GM11168 (cell line): Measurements from ENCODE around the gene MAML2.

Experiments
- in situ Hi-C: fragments of 300-500 bp; cut with MboI; formaldehyde crosslinking; loops from one replicate; pipeline ENCODE4 v1.12.0; 2022; ENCODE audit warnings: low sequenced_read_pairs; ENCODE audit not compliant: unreplicated experiment

Gene MAML2

GRCh38 chr11:96147906-96148486 is 195.0 kb downstream of the MAML2 start:
- in situ Hi-C loops = no loop called here

GRCh38 chr11:96147186-96147585 is 195.8 kb downstream of the MAML2 start:
- in situ Hi-C loops = no loop called here

GRCh38 chr11:96146765-96147164 is 196.2 kb downstream of the MAML2 start:
- in situ Hi-C loops = no loop called here

GRCh38 chr11:96145163-96145585 is 197.8 kb downstream of the MAML2 start:
- in situ Hi-C loops = no loop called here

- in situ Hi-C loops = no loop called here
Observed at GRCh38 chr11:96144553-96144952, 198.4 kb downstream of the MAML2 start.

GRCh38 chr11:96143041-96143521 is 199.9 kb downstream of the MAML2 start:
- in situ Hi-C loops = no loop called here

- in situ Hi-C loops = no loop called here
Observed at GRCh38 chr11:96141626-96142025, 201.4 kb downstream of the MAML2 start.

GRCh38 chr11:96139691-96140090 is 203.3 kb downstream of the MAML2 start:
- in situ Hi-C loops = no loop called here

GRCh38 chr11:96137373-96137772 is 205.6 kb downstream of the MAML2 start:
- in situ Hi-C loops = no loop called here

GRCh38 chr11:96136613-96137298 is 206.2 kb downstream of the MAML2 start:
- in situ Hi-C loops = no loop called here

- in situ Hi-C loops = no loop called here
Observed at GRCh38 chr11:96134602-96135001, 208.4 kb downstream of the MAML2 start.

GRCh38 chr11:96132437-96132836 is 210.6 kb downstream of the MAML2 start:
- in situ Hi-C loops = no loop called here

GRCh38 chr11:96130061-96130620 is 212.9 kb downstream of the MAML2 start:
- in situ Hi-C loops = no loop called here

- in situ Hi-C loops = no loop called here
Observed at GRCh38 chr11:96127596-96127959, 215.4 kb downstream of the MAML2 start.

GRCh38 chr11:96126917-96127595 is 215.9 kb downstream of the MAML2 start:
- in situ Hi-C loops = no loop called here

- in situ Hi-C loops = no loop called here
Observed at GRCh38 chr11:96125400-96125799, 217.6 kb downstream of the MAML2 start.

- in situ Hi-C loops = no loop called here
Observed at GRCh38 chr11:96124155-96124554, 218.8 kb downstream of the MAML2 start.

GRCh38 chr11:96123301-96123700 is 219.7 kb downstream of the MAML2 start:
- in situ Hi-C loops = no loop called here

GRCh38 chr11:96122601-96123074 is 220.4 kb downstream of the MAML2 start:
- in situ Hi-C loops = no loop called here

- in situ Hi-C loops = no loop called here
Observed at GRCh38 chr11:96119211-96119610, 223.8 kb downstream of the MAML2 start.

GRCh38 chr11:96116376-96116775 is 226.6 kb downstream of the MAML2 start:
- in situ Hi-C loops = no loop called here
